Adrenal gland (tissue), 5 donors: ENCODE data around the gene KIAA1671.

Experiments used
- POLR2A ChIP-seq, 2 donors: fragments of 450-650 bp; IDR thresholded peaks; one replicate each; pipeline ENCODE4 v1.6.1; 2017; ENCODE audit warnings: antibody characterized with exemption in 2 of 2, mild to moderate bottlenecking in 2 of 2, moderate library complexity in 1 of 2
- TF ChIP-seq, protein P1 (sequence below), 6 experiments: fragments of 450-650 bp in 4 of 6; fragments of 200-600 bp in 2 of 6; sonication (generic) in 1 of 6; IDR thresholded peaks; 1 replicate in 5 of 6; 2 replicates in 1 of 6; pipeline versions ENCODE4 v1.5.1 to v1.8.0; 2016 to 2021; ENCODE audit warnings: antibody characterized with exemption in 6 of 6, mild to moderate bottlenecking in 2 of 6, moderate library complexity in 1 of 6
- donor health status: DM: no; HTN: no; CAD: no.

DNA sequence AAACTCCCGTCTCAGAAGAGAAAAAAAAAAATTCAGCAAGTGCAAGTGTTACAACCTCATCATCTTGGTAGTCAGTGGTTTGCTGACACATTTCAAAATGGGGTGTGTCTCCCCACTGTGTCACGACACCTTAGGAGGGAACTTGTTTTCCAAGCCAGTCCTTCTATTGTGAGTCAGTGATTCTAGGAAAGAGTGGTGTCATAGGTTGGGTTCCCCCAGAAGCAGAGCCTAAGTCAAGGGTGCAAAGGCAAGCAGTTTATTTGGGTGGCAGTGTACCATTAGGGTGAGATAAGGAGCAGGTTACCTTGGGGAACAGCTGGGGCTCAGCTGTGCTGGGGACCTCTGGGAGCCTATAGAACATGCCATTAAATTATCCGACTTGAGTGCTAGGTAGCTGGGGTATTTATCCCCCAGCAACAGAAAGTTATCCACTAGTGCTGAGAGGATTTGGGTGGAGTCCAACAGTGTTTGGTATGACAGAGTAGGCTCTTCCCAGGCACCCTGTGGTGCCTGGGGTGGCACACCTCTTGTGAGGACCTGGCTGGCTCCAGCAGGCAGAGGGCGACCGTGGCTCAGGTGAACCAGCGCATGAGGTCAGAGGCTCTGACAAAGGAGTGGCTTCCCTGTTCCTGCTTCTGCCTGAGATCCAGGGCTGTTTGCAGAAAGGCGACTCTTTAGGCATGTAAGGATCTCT lies 41.7 kb downstream of the KIAA1671 start:
- TF ChIP-seq, protein P1, sequence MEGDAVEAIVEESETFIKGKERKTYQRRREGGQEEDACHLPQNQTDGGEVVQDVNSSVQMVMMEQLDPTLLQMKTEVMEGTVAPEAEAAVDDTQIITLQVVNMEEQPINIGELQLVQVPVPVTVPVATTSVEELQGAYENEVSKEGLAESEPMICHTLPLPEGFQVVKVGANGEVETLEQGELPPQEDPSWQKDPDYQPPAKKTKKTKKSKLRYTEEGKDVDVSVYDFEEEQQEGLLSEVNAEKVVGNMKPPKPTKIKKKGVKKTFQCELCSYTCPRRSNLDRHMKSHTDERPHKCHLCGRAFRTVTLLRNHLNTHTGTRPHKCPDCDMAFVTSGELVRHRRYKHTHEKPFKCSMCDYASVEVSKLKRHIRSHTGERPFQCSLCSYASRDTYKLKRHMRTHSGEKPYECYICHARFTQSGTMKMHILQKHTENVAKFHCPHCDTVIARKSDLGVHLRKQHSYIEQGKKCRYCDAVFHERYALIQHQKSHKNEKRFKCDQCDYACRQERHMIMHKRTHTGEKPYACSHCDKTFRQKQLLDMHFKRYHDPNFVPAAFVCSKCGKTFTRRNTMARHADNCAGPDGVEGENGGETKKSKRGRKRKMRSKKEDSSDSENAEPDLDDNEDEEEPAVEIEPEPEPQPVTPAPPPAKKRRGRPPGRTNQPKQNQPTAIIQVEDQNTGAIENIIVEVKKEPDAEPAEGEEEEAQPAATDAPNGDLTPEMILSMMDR (IDR thresholded peaks at IDR 0.05): no peak
- no peak for TF ChIP-seq POLR2A (IDR thresholded peaks at IDR 0.05)
